ENCODE data around the gene ATP8B4. TPM values are rescaled to one million over a fixed set of nuclear protein-coding genes. Genes with fewer than 3 reads are reported as not detected.

The ATP8B4 gene
- total RNA-seq, 1 experiment from 2014 or later, result 0.20 TPM

GRCh38 chr15:50068016-50068415 is 51.0 kb downstream of the ATP8B4 start:
- POLR2A ChIA-PET (ENCODE audit: unreplicated experiment), result no interaction called here
- intact Hi-C loops (cut with micrococcal nuclease; ENCODE audit: unreplicated experiment), result no loop called here
- TF ChIP-seq EZH2 (IDR thresholded peaks at IDR 0.05; ENCODE audit: low read depth) (no peak), CTCF (conservative IDR thresholded peaks at IDR 0.05) (no peak)
- no peak overlapping the region for H3K27ac ChIP-seq
- CTCF ChIA-PET, result no interaction called here
- no peak overlapping the region for H2AFZ ChIP-seq
- no peak for DNase-seq
- H3F3A ChIP-seq (ENCODE audit: insufficient read depth, low read depth), result no peaks in the 10 kb centered on the region
- H3K4me1 ChIP-seq (replicated peaks; ENCODE audit: insufficient read depth), result no peaks in the 10 kb centered on the region
- H4K20me1 ChIP-seq (ENCODE audit: insufficient read depth), result no peaks in the 10 kb centered on the region
- no peaks in the 10 kb centered on the region for H3K9me3 ChIP-seq (ENCODE audit: insufficient read depth, low read depth)
- no TSS peak for BruUV-seq (replicated peaks)
- no peak overlapping the region for H3K4me2 ChIP-seq
- H3K36me3 ChIP-seq (ENCODE audit: low read depth), result no peaks in the 10 kb centered on the region
- no peaks in the 10 kb centered on the region for H3K9me2 ChIP-seq (ENCODE audit: insufficient read depth)
- no peaks in the 10 kb centered on the region for H3K79me2 ChIP-seq (ENCODE audit: low read depth)
- H3K4me3 ChIP-seq, result no peak overlapping the region
- no peaks in the 10 kb centered on the region for H3K27me3 ChIP-seq (ENCODE audit: insufficient read depth, low read depth)

DNA sequence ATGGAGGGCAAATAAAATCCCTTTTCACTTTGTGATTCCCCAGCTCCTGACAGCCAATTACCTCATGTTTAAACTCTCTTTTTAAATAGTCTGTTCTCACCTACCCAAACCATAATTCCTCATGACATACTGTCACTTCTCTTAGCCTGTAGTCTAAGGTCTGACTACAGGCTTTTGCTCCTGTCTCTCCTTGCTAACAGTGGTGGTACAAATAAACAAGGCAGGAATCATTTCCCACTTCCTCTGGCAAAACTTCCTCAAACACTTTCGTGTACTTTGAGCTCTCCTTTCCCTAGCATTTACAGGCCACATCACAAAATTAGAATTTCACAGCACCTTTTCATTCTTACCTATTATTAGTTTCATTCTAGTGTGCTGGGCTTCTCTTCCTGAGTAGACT is 51.8 kb downstream of the ATP8B4 start:
- no peaks in the 10 kb centered on the region for H3K27me3 ChIP-seq (ENCODE audit: insufficient read depth, low read depth)
- ChIA-PET POLR2A (ENCODE audit: unreplicated experiment) (no interaction called here), CTCF (no interaction called here)
- no peak overlapping the region for H3K4me2 ChIP-seq
- H3K4me3 ChIP-seq, result no peak overlapping the region
- H4K20me1 ChIP-seq (ENCODE audit: insufficient read depth), result no peaks in the 10 kb centered on the region
- no peaks in the 10 kb centered on the region for H3K9me2 ChIP-seq (ENCODE audit: insufficient read depth)
- intact Hi-C loops (cut with micrococcal nuclease; ENCODE audit: unreplicated experiment), result no loop called here
- no peaks in the 10 kb centered on the region for H3F3A ChIP-seq (ENCODE audit: insufficient read depth, low read depth)
- no peak overlapping the region for H2AFZ ChIP-seq
- no TSS peak for BruUV-seq (replicated peaks)
- DNase-seq, result no peak
- H3K9me3 ChIP-seq (ENCODE audit: insufficient read depth, low read depth), result no peaks in the 10 kb centered on the region
- H3K36me3 ChIP-seq (ENCODE audit: low read depth), result no peaks in the 10 kb centered on the region
- no peaks in the 10 kb centered on the region for H3K4me1 ChIP-seq (replicated peaks; ENCODE audit: insufficient read depth)
- no peak overlapping the region for H3K27ac ChIP-seq
- no peaks in the 10 kb centered on the region for H3K79me2 ChIP-seq (ENCODE audit: low read depth)
- no peak for TF ChIP-seq CTCF (conservative IDR thresholded peaks at IDR 0.05)
- TF ChIP-seq EZH2 (IDR thresholded peaks at IDR 0.05; ENCODE audit: low read depth), result no peak

DNA sequence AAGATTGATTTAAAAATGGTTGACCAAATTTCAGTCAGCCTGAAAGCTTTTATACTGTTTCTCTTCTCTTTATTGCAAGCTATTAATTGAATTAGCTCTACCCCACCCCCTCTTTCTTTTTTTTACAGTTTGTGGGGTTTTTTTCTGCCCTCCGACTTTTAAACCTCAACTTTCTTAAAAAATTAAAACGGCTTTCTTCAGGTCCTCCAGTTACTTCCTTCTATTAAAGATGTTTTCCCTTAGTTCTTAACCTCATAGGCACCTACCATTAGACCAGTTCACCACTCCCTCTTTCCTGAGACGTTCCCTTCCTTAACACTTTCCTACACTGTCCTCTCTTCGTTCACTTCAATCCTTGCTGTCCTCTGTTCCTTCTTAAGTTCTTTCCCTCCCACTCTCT is 52.4 kb downstream of the ATP8B4 start:
- no peak for TF ChIP-seq CTCF (conservative IDR thresholded peaks at IDR 0.05)
- ChIA-PET POLR2A (ENCODE audit: unreplicated experiment) (no interaction called here), CTCF (no interaction called here)
- intact Hi-C loops (cut with micrococcal nuclease; ENCODE audit: unreplicated experiment), result no loop called here
- BruUV-seq (replicated peaks), result no TSS peak
- Histone ChIP-seq H3K27me3 (ENCODE audit: insufficient read depth, low read depth) (no peaks in the 10 kb centered on the region), H2AFZ (no peak overlapping the region), H3K4me1 (replicated peaks; ENCODE audit: insufficient read depth) (no peaks in the 10 kb centered on the region), H3F3A (ENCODE audit: insufficient read depth, low read depth) (no peaks in the 10 kb centered on the region), H3K36me3 (ENCODE audit: low read depth) (no peaks in the 10 kb centered on the region), H4K20me1 (ENCODE audit: insufficient read depth) (no peaks in the 10 kb centered on the region), H3K27ac (no peak overlapping the region), H3K9me3 (ENCODE audit: insufficient read depth, low read depth) (no peaks in the 10 kb centered on the region), H3K9me2 (ENCODE audit: insufficient read depth) (no peaks in the 10 kb centered on the region), H3K4me2 (no peak overlapping the region), H3K4me3 (no peak overlapping the region), H3K79me2 (ENCODE audit: low read depth) (no peaks in the 10 kb centered on the region)
- DNase-seq, result no peak
